Stimulated activated CD4-positive, alpha-beta T cell treated with anti-CD3 and anti-CD28 coated beads, Interleukin-4, amount 100 ng/mL, for 4 hours (primary cell): ENCODE measurements around the gene GRIN3B.
"Not testable (repeated sequence)": the region's sequence is repeated elsewhere in the genome, so short reads cannot be mapped to it uniquely, and the experiment has no call there.

Source experiments
- DNase-seq, 2 experiments: peaks; one replicate each; pipeline ENCODE4 v3.0.0-alpha.2; 2020

GRIN3B gene

DNA sequence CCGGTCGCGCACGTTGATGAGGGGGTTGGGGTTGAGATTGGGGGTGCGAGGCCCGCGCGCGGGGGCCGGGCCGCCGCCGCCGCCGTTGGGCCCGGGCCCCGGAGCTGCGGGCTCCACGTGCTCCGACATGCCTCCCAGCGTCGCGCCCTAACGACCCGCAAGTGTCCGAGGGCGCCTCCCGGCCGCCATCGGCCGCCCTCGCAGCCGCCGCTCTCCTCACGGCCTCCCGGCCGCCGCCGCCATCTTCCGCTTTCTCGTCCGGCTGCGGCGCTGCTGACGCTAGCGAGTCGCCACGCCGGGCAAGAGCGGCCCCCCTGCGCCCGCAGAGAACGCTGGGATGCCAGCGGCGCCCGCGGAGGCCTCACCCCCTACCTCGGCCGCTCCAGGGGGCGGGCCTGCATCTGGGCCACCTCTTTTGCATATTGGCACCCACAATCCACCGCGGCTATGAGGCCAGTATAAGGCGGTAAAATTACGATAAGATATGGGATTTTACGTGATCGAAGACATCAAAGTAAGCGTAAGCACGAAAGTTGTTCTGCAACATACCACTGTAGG lies 20.7 kb downstream of the GRIN3B start, which contains the start of gene TMEM259:
Gene TMEM259, minus strand, starts transcription at position 256 of the 558 bp plus-strand sequence. Its CDS starts 127 bp downstream, at position 129.
- DNase-seq = peak; percentile 95 to 97

DNA sequence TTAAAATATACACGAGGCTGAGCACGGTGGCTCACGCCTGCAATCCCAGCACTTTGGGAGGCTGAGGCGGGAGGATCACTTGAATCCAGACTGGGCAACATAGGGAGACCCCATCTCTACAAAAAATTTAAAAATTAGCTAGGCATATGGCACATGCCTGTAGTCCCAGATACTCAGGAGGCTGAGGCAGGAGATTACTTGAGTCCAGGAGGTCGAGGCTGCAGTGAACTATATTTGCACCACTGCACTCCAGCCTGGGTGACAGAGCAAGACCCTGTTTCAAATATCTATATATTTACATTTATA lies 23.6 kb downstream of the GRIN3B start:
- not testable (repeated sequence) for DNase-seq

DNA sequence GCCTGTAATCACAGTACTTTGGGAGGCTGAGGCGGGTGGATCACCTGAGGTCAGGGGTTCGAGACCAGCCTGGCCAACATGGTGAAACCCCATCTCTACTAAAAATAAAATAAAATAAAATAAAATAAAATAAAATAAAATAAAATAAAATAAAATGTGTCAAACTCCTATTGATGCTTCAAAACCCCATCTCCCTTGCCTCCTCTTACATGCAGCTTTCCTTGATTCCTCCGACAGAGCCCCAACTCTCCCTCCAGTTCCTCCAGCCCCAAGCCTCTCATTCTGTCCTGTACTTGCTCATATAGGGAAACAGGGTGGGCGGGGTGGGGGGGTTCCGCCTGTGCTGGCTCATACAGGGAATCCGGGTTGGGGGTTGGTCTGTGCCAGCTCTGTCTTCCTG lies 24.9 kb downstream of the GRIN3B start:
- DNase-seq = not testable (repeated sequence)

DNA sequence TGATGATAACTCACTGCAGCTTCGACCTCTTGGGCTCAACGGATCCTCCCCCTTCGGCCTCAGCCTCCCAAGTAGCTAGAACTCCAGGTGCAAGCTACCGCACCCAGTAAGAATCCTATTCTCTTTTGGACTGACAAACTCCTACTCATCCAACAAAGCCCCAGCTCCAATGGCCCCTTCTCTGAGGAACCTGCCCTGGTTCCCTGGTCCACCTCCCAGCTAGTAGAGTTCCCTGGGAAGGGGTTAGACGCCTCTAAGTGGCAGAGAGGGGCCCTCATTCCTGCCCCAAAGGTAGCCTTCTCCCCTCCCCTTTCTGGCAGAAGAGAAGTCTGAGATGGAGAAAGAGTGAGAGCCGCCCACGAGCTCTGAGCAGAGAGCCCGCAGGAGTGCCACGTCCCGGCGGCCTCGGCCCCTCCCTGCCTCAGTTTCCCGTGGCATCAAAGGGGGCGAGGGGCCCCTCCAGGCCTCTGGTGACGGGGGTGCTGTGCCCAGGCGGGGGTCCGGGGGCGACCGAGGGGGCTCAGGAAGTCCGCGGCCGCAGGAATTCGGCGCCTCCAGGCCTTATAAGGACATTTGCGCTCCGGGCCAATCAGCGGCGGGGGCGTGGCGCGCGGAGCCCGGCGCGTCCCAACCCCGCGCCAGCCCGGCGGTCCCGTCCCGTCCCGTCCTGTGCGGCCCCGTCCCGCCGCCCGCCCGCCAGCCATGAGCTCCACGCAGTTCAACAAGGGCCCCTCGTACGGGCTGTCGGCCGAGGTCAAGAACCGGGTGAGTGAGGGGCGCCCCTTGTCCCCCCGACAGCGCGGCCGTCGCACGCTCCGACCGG lies 26.0 kb downstream of the GRIN3B start, which contains the start of gene CNN2:
Gene CNN2, plus strand, starts transcription at position 649 of the 823 bp plus-strand sequence. Its CDS starts 54 bp downstream, at position 703.
- DNase-seq = peak; percentile 55 to 65

DNA sequence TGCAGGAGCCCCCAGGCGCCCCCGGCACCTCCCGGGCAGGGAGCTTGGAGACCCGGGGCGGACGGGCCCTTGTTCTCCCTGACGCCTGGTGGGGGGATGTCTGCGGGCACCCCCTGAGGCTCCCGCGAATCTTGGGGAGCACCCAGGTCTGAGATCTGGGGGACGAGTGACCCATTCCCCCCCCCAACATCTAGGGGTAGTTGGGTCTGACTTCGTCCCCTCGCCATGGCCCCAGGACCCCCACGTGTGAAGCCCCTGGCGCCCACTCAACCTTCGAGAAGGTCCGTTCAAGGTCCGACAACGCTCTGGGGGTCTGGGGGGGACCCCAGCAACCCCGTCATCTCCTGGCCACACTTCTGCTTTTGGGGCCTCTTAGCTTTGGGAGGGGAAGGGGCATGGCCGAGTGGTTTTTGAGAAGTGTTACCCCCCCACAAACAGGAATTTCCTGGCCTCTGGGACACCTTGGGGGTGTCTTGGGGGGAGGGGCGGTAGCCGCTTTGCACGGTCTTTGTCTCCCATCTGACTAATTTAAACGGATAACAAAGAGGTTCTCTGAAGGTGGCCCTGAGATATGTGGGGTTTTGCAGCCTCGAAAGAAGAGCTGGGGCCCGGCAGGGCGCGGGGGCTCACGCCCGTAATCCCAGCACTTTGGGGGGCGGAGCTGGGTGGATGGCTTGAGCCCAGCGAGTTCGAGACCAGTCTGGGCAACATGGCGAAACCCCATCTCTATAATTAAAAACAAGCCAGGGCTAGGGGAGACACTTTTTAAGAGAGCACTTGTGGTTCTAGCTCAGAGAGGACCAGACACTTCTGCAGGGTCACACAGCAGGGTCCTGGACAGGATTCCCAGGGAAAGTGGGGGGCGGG lies 26.8 kb downstream of the GRIN3B start:
- DNase-seq = no peak

DNA sequence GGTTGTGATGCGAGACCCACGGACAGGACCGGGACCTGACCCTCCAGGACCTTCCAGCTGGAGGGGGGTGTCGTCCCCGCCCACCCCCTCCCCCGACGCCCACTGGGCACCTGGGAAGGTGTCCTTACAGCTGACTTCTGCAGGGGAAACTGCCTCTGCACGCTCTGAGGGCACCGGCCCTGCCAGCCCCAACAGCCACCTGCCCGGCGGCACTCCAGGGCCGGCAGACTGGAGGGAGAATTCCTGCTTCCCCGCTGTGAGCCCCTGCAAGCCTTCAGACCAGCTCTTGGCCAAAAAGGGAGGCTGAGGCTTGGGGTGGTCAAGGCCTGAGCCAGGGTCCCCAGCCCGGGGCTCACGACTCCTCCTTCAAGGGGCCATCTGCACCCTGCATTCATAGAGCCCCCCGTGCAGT lies 27.4 kb downstream of the GRIN3B start:
- DNase-seq = no peak

DNA sequence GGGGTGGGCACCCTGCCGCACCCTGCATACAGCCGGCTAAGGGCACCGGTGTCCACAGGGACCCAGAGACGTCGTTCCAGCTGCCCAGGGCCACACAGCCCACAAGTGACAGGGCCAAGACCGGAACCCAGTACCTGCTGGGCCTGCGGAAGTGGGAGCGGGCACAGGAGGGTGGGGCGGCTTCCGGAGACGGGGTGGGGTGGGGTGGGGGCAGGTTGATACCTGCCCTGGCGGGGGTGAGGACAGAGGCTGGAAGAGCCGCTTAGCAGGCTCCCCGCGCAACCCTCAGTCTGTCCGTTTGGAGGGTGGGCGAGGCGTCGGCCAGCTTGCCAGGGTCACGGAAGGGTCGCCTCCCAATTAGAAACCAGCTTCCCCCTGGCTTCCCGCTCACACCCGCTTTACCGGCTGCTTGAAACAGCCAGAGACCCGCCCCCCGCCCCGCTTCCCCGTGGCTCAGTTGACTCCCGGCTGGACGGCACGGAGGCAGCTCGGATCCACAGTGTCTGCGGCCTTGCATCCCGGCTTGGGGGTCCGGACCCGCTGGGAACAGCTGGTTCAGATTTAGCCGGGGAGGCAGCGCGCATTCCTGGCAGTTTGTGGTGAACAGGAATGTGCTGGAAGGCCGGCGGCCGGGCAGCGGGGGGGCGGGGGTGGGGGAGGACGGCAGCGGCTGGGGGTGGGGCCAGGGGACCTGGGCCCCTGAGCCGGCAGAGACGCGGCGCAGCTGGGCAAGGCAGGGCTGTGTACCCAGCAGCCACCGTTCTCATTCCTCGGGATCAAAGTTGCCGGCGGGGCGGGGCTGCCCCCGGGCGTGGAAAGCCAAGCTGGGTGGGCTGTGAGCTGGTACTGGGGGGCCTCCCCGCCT lies 28.1 kb downstream of the GRIN3B start:
- peak; percentile 39 to 48 for DNase-seq

DNA sequence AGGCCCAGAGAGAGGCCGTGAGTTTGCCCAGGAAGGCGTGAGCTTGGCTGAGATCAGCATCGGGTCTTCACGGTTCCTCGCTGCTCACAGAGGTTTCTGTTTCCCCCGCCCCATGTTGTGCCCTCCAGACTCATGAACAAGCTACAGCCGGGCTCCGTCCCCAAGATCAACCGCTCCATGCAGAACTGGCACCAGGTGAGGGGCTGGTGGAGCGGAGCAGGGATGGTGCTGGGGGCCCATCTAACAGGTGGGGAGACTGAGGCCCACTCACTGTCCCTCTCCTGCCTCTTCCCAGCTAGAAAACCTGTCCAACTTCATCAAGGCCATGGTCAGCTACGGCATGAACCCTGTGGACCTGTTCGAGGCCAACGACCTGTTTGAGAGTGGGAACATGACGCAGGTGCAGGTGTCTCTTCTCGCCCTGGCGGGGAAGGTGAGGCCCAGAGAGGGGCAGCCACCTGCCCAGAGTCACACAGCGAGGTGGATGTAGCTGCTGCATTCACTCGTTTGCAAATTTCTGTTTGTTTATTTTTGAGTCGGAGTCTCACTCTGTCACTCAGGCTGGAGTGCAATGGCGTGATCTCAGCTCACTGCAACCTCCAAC lies 32.1 kb downstream of the GRIN3B start:
- DNase-seq = no peak

DNA sequence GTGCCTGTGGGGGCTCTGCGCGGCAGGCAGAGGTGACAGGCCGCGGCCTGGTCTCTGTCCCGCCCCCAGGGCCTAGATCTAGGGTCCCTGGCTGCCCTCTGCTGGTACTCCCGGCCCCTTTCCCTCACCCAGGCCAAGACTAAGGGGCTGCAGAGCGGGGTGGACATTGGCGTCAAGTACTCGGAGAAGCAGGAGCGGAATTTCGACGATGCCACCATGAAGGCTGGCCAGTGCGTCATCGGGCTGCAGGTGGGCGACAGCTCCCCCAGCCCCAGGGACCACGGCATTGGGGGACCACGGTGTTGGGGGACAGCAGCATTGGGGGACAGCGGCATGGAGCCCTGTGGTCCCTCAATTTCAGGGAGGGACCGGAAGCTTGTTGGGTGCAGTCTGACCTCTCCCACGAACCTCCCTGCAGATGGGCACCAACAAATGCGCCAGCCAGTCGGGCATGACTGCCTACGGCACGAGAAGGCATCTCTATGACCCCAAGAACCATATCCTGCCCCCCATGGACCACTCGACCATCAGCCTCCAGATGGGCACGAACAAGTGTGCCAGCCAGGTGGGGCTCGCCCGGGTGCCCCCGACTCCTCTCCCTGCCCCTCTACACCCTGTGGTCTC lies 35.9 kb downstream of the GRIN3B start:
- no peak for DNase-seq

DNA sequence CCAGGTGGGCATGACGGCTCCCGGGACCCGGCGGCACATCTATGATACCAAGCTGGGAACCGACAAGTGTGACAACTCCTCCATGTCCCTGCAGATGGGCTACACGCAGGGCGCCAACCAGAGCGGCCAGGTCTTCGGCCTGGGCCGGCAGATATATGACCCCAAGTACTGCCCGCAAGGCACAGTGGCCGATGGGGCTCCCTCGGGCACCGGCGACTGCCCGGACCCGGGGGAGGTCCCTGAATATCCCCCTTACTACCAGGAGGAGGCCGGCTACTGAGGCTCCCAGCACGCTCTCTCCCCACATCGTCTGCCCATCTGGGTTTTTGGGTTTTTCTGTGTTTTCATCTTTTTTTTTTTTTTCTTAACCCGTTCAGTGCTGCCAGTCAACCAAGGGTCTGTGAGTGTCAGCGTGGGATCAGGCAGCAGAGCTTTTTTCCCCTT lies 37.4 kb downstream of the GRIN3B start:
- no peak for DNase-seq

DNA sequence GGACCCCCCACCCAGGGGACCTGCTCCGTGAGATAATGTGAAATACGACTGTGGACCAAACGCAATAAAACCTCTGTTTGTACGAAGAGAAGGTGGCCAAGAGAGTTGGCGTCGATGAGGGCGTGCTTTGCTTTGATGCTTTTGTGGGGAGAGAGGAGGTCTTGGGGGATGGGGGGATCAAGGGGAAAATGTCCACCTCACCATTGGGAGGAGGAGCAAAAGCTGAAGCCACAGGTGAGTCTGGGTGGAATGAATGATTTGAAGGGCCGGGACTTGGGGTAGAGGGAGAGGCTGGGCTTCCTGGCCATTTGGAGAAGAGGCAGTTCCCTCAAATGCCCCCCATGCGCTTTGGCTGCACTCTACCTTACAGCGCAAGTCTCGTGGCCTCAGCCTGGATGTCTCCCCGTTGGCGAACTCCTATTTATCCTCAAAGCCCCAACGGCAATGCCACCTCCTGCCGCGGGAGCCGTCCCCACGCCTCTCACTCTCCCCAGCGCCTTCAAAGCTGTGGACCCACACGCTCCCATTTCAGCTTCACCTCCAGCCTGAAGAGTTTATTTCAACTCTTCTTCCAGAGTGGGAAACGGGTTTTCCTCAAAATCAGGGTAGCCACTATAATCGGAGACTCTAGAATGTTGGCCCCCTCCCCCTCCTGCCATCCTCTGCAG lies 38.9 kb downstream of the GRIN3B start:
- no peak for DNase-seq

DNA sequence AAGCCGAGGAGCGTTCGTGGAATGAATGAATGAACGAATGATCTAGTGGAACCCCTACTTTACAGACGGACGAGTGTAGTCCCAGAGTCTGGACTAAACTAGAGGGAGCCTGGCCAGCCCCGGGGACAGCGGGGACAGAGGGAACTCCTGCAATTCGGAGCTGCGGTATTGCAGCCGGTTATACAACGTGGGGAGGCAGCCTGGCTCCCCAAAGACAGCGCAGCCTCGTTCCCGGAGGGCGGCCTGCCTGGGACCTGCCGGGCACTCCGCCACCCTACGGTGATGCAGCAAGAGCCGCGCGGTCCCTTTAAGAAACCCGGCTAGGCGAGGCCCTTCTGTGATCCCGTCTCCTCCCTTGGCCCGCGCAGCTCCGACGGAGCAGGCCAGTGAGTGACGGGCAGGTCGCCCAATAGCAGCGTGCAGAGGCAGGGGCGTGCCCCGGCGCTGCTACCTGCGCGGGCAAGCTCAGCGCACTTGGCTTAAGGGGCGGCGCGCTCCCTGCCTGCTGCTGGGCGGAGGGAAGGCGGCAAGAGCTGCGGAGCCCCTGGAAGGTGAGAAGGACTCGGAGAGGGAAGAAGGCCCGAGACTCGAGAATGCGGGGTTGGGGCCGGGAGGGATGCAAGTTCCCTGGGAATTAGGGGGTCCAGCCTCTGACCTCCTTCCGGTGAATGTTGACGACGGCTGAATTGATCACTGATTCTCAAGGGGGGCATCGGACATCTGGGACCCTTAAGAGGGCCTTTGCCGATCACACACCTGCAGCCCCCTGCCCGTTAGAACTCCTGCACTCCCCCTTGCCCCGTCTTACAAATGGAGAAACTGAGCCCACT lies 39.6 kb downstream of the GRIN3B start, which contains the start of gene ABCA7:
Gene ABCA7, plus strand, starts transcription at position 462 of the 830 bp plus-strand sequence. CDS start 1,255 bp downstream, outside the sequence.
- DNase-seq = peak; percentile 99 to 100

DNA sequence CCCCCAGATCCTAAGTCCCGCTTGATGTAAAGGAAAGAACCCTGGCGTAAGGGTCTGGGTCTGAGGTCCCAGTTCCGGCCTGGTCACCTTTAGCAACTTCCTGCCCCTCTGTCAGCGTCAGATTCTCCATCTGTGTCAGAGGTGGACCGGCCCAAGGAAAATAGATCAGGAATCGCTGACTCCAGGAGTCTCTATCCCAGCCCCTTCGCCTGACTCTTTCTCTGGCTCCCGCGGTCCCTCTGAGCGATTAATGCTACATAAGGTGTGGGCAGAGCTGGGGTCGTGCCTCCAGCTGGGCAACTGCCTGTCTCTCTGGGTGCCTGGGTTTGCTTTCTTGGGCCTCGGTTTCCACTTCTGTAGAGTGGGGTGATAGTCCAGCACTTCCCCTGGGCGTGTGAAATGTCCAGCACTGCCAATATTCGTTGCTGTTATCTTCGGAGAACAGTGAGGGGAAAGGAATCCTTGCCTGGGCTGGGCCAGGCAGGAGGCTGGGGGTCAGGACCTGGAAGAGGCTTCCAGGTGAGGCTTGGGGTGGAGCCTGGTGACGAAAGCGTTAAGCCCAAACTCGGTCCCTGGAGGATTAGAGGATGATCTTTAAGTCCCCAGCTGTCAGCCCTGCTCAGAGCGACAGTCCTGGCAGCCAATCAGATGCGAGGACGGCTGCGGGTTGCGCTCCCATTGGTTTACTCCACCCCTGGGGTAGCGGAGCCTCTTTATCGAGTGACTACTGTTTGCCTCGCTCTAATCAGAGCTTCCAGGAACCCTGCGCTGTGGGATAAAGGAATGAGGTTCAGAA lies 40.5 kb downstream of the GRIN3B start:
- peak; percentile 86 to 91 for DNase-seq

DNA sequence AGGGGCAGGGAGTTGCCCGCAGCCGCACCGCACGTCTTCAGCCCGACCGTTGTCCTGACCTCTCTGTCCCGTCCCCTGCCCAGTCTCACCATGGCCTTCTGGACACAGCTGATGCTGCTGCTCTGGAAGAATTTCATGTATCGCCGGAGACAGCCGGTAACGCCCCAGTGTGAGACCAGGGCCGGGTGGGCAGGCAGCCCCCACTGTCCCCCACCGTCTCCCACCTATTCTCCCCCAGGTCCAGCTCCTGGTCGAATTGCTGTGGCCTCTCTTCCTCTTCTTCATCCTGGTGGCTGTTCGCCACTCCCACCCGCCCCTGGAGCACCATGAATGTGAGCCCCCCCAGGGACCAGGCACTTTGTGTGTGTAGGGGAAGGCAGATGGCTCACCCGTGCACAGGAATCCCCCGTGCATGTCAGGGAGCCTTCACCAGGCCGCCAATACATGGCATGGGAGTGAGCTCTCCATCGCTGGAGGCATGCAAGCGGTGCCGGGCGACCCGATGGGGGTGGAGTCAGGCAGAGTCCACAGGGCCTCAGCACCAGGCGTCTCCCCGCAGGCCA lies 41.1 kb downstream of the GRIN3B start:
- DNase-seq = no peak

DNA sequence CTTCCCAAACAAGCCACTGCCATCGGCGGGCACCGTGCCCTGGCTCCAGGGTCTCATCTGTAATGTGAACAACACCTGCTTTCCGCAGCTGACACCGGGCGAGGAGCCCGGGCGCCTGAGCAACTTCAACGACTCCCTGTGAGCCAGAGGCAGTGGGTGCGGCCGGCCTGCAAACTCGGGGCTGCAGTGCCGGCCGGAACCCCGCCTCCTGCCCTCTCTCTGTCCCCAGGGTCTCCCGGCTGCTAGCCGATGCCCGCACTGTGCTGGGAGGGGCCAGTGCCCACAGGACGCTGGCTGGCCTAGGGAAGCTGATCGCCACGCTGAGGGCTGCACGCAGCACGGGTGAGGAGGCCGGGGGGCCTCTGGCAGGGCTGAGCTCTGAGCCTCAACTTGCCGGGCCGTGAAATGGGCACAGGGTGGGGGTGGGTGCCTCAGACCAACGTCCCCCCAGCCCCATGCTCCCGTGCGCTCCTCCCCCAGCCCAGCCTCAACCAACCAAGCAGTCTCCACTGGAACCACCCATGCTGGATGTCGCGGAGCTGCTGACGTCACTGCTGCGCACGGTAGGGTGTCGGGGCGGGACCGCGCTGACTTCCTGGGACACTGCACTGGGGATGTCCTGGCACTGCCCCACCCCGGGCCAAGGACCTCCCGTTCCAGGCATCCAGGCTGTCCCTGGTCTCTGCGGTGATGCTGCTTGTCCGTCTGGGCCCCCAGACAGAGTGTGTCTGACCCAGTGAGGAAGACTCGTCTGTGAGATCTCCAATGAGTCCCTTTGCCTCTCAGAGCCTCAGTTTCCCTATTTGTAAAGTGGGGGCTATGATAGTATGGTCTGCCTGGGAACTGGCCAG lies 41.8 kb downstream of the GRIN3B start:
- no peak for DNase-seq

DNA sequence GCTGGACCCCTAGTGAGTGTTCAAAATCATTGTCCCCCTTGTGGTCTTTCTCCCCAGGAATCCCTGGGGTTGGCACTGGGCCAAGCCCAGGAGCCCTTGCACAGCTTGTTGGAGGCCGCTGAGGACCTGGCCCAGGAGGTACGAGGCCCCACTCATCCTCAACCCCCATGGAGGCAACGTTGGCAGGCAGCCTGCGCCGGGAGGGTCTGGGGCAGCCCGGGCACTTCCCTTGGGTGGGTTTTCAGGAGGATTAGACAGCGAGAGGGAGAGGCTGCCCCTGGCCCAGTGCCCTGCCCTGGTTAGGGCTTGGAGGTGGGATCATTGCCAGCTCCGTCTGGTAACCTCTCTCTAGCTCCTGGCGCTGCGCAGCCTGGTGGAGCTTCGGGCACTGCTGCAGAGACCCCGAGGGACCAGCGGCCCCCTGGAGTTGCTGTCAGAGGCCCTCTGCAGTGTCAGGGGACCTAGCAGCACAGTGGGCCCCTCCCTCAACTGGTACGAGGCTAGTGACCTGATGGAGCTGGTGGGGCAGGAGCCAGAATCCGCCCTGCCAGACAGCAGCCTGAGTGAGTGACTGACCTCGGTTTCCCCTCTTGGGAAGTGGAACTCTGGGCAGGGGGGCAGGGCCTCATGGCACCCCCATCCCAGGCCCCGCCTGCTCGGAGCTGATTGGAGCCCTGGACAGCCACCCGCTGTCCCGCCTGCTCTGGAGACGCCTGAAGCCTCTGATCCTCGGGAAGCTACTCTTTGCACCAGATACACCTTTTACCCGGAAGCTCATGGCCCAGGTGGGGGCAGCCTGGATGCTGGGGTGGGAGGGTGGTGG lies 42.7 kb downstream of the GRIN3B start:
- DNase-seq = no peak

DNA sequence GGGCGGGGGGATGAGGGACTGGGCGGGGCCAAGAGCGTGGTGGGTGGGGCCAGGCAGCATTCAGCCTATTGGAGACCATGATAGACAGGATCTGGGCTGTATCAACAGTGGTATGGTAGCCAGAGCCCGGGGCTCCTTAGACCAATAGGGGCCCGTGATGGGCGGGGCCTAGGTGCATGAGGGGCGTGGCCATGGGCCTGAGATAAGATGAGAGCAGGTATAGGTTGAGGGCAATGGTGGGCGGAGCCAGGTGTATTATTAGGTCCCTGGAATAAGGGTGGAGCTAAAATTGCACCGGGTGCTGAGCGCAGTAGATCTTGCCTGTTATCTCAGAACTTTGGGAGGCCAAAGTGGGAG lies 45.0 kb downstream of the GRIN3B start:
- DNase-seq = no peak
